Measurements from ENCODE around the gene PPP1R3C. TPM values are rescaled to one million over a fixed set of nuclear protein-coding genes. Genes with fewer than 3 reads are reported as not detected.
A peak's percentile ranks its signal among the peaks of the same experiment; 100 is the strongest.

PPP1R3C gene
- total and polyA plus RNA-seq, 2 experiments from 2014 or later: 0.91 to 1.8 TPM

DNA sequence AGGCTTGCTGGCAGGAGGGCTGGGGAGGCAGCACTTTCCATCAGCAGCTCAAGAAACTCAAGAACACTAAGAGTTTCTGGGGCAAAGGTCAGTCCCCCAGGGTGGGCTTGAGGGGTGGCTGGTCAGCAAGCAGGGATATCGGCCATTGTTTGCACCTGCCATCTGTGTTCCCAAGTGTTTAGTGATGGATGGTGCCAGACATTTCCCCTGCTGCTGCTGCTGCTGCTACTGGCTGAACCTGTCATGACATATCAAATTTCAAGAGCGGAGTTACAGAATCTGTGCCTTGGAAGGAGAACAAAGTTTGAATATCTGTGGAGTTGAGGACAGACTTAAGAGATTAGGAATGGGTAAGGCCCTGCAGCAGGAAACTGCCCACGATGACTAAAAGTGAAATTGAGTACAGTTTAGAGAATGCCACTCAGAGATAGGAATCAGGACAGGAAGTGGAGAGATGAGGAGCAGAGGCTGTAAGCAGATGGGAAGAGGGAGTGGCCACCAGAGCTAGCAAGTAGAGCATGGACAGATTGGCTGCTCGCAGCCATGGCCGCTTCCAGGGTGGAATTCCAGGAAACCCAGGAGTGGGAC is 39.2 kb upstream of the PPP1R3C start (continued):
- no peak for TF ChIP-seq CREB1 (CRISPR knock-in tag; IDR thresholded peaks at IDR 0.05; ENCODE audit: low read depth)
- TF ChIP-seq POLR2AphosphoS5 (IDR thresholded peaks at IDR 0.05; ENCODE audit: low read depth): no peak
- TF ChIP-seq, protein P1, sequence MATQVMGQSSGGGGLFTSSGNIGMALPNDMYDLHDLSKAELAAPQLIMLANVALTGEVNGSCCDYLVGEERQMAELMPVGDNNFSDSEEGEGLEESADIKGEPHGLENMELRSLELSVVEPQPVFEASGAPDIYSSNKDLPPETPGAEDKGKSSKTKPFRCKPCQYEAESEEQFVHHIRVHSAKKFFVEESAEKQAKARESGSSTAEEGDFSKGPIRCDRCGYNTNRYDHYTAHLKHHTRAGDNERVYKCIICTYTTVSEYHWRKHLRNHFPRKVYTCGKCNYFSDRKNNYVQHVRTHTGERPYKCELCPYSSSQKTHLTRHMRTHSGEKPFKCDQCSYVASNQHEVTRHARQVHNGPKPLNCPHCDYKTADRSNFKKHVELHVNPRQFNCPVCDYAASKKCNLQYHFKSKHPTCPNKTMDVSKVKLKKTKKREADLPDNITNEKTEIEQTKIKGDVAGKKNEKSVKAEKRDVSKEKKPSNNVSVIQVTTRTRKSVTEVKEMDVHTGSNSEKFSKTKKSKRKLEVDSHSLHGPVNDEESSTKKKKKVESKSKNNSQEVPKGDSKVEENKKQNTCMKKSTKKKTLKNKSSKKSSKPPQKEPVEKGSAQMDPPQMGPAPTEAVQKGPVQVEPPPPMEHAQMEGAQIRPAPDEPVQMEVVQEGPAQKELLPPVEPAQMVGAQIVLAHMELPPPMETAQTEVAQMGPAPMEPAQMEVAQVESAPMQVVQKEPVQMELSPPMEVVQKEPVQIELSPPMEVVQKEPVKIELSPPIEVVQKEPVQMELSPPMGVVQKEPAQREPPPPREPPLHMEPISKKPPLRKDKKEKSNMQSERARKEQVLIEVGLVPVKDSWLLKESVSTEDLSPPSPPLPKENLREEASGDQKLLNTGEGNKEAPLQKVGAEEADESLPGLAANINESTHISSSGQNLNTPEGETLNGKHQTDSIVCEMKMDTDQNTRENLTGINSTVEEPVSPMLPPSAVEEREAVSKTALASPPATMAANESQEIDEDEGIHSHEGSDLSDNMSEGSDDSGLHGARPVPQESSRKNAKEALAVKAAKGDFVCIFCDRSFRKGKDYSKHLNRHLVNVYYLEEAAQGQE (IDR thresholded peaks at IDR 0.05; ENCODE audit: unreplicated experiment): no peak
- TF ChIP-seq NANOG (IDR thresholded peaks at IDR 0.05; ENCODE audit: borderline replicate concordance): no peak
- no peak for TF ChIP-seq ZNF114 (CRISPR knock-in tag; IDR thresholded peaks at IDR 0.05)
- TF ChIP-seq, protein P2, sequence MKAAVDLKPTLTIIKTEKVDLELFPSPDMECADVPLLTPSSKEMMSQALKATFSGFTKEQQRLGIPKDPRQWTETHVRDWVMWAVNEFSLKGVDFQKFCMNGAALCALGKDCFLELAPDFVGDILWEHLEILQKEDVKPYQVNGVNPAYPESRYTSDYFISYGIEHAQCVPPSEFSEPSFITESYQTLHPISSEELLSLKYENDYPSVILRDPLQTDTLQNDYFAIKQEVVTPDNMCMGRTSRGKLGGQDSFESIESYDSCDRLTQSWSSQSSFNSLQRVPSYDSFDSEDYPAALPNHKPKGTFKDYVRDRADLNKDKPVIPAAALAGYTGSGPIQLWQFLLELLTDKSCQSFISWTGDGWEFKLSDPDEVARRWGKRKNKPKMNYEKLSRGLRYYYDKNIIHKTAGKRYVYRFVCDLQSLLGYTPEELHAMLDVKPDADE (IDR thresholded peaks at IDR 0.05): no peak

DNA sequence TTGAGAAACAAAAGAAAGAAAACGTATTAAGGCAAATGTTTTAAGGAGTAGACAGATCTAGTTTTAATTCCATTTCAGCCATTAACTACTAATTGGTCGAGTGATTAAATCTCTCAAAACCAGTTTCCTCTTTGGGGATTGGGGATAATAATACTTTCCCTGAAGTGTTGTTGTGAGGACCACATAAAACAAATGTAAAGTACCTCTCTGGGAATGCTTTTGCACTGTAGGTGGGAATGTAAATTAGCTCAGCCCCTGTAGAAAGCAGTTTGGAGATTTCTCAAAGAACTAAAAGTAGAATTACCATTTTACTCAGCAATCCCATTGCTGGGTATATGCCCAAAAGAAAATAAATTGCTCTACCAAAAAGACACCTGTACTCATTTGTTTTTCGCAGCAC is 36.0 kb upstream of the PPP1R3C start:
- H3K4me3 Mint-ChIP-seq: no peak overlapping the region
- DNase-seq (ENCODE audit: low spot score): peak; percentile 47
- peak overlapping the region; percentile 76; the same call in 1 of the 2 replicates for H3K27ac Mint-ChIP-seq
- TF ChIP-seq STAT1 (IDR thresholded peaks at IDR 0.05; ENCODE audit: unreplicated experiment) (no peak), NANOG (IDR thresholded peaks at IDR 0.05; ENCODE audit: borderline replicate concordance) (peak; percentile 16; the same call in 1 of the 2 replicates)
- H3K27me3 ChIP-seq (ENCODE audit: insufficient read depth): no peaks in the 10 kb centered on the region
- H3K36me3 ChIP-seq (ENCODE audit: insufficient read depth): no peaks in the 10 kb centered on the region
- H3K9me3 Mint-ChIP-seq: no peaks in the 10 kb centered on the region; the same call in 2 of the 3 replicates
- ATAC-seq: peak; percentile 78
- peaks cover 9% of the 10 kb centered on the region for H3K9me2 ChIP-seq (ENCODE audit: insufficient read depth)
- no peak overlapping the region for H3K27ac ChIP-seq (ENCODE audit: low read depth)
- no peaks in the 10 kb centered on the region; the same call in 2 of the 3 replicates for H3K36me3 Mint-ChIP-seq (ENCODE audit: low read depth)
- peaks cover 6% of the 10 kb centered on the region for H3K27me3 Mint-ChIP-seq (ENCODE audit: insufficient read depth, low read depth, poor library complexity)
- no peaks in the 10 kb centered on the region for H3K79me2 ChIP-seq (replicated peaks; ENCODE audit: insufficient read depth)
- no peaks in the 10 kb centered on the region for H3F3A ChIP-seq (replicated peaks; ENCODE audit: low read depth)
- H2AFZ ChIP-seq: no peak overlapping the region
- H3K4me2 ChIP-seq: peak overlapping the region; percentile 1
- no peak overlapping the region for H3K4me3 ChIP-seq
- H4K20me1 ChIP-seq (replicated peaks; ENCODE audit: insufficient read depth): no peaks in the 10 kb centered on the region
- peaks cover 27% of the 10 kb centered on the region; the same call in 1 of the 2 replicates for H3K4me1 ChIP-seq (ENCODE audit: insufficient read depth)
- peaks cover 27% of the 10 kb centered on the region for H3K4me1 Mint-ChIP-seq

DNA sequence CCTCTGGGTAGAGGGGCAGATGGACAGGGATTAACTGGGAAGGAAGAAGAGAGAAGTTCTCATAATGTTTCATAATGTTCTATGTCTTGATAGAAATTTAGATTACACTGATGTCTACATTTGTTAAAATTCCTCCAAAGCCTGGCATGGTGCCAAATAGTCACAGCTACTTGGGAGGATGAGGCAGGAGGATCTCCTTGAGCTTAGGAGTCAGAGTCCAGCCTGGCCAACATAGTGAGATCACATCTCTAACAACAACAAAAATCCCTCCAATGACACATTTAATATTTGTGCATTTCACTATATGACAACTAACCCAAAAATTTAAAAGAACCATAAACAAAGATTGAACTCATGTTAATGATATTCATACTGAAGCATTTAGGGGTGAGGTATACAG is 33.0 kb upstream of the PPP1R3C start:
- peaks cover 9% of the 10 kb centered on the region for H3K9me2 ChIP-seq (ENCODE audit: insufficient read depth)
- peaks cover 4% of the 10 kb centered on the region for H3K27me3 Mint-ChIP-seq (ENCODE audit: insufficient read depth, low read depth, poor library complexity)

More for the DNA sequence above, 33.0 kb upstream of the PPP1R3C start:
- H2AFZ ChIP-seq: no peak overlapping the region
- TF ChIP-seq ZNF331 (CRISPR knock-in tag; IDR thresholded peaks at IDR 0.05; ENCODE audit: low read depth) (no peak), JUNB (IDR thresholded peaks at IDR 0.05; ENCODE audit: unreplicated experiment) (no peak), EZH2 (IDR thresholded peaks at IDR 0.05; ENCODE audit: low read depth, unreplicated experiment) (no peak)
- TF ChIP-seq, protein P3, sequence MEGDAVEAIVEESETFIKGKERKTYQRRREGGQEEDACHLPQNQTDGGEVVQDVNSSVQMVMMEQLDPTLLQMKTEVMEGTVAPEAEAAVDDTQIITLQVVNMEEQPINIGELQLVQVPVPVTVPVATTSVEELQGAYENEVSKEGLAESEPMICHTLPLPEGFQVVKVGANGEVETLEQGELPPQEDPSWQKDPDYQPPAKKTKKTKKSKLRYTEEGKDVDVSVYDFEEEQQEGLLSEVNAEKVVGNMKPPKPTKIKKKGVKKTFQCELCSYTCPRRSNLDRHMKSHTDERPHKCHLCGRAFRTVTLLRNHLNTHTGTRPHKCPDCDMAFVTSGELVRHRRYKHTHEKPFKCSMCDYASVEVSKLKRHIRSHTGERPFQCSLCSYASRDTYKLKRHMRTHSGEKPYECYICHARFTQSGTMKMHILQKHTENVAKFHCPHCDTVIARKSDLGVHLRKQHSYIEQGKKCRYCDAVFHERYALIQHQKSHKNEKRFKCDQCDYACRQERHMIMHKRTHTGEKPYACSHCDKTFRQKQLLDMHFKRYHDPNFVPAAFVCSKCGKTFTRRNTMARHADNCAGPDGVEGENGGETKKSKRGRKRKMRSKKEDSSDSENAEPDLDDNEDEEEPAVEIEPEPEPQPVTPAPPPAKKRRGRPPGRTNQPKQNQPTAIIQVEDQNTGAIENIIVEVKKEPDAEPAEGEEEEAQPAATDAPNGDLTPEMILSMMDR (conservative IDR thresholded peaks at IDR 0.05; ENCODE audit: low read depth in 2 of 2): no peak
- no peaks in the 10 kb centered on the region for H3F3A ChIP-seq (replicated peaks; ENCODE audit: low read depth)
- DNase-seq (ENCODE audit: low spot score) (no peak), ATAC-seq (no peak)
- peaks cover 18% of the 10 kb centered on the region; the same call in 1 of the 2 replicates for H3K4me1 ChIP-seq (ENCODE audit: insufficient read depth)
- H3K4me2 ChIP-seq: no peak overlapping the region
- no peaks in the 10 kb centered on the region for H3K79me2 ChIP-seq (replicated peaks; ENCODE audit: insufficient read depth)
- no peaks in the 10 kb centered on the region for H3K27me3 ChIP-seq (ENCODE audit: insufficient read depth)
- Mint-ChIP-seq H3K27ac (no peak overlapping the region), H3K4me1 (peaks cover 21% of the 10 kb centered on the region), H3K4me3 (no peak overlapping the region), H3K36me3 (ENCODE audit: low read depth) (no peaks in the 10 kb centered on the region; the same call in 2 of the 3 replicates), H3K9me3 (no peaks in the 10 kb centered on the region; the same call in 2 of the 3 replicates)
- H3K36me3 ChIP-seq (ENCODE audit: insufficient read depth): no peaks in the 10 kb centered on the region
- H4K20me1 ChIP-seq (replicated peaks; ENCODE audit: insufficient read depth): no peaks in the 10 kb centered on the region
- H3K4me3 ChIP-seq: no peak overlapping the region
- H3K27ac ChIP-seq (ENCODE audit: low read depth): no peak overlapping the region

Measured in GM23338 (cell line).